Spleen (tissue), 11 donors: ENCODE data around the gene MACROD2. TPM values are rescaled to one million over a fixed set of nuclear protein-coding genes. Genes with fewer than 3 reads are reported as not detected.

Experiments
- DNase-seq: peaks from one replicate; pipeline ENCODE4 v3.0.0-alpha.2; 2020
- H3K27ac ChIP-seq, 8 donors: fragments of 200-600 bp; sonication (generic) in 7 of 8; 1 replicate in 4 of 8; 2 replicates in 4 of 8; pipeline versions ENCODE4 v1.5.0 to v1.8.0; 2016 to 2021; ENCODE audit warnings: inconsistent platforms in 4 of 8, mild to moderate bottlenecking in 4 of 8, moderate library complexity in 1 of 8
- H3K27me3 ChIP-seq, 7 donors: fragments of 200-600 bp; sonication (generic) in 6 of 7; replicated peaks in 1 of 7; 1 replicate in 4 of 7; 2 replicates in 3 of 7; pipeline versions ENCODE4 v1.5.0 to v1.8.0; 2016 to 2021; ENCODE audit warnings: inconsistent platforms in 3 of 7, mild to moderate bottlenecking in 1 of 7
- H3K36me3 ChIP-seq, 6 donors: fragments of 200-600 bp; sonication (generic) in 5 of 6; 1 replicate in 4 of 6; 2 replicates in 2 of 6; pipeline versions ENCODE4 v1.5.0 to v1.8.0; 2016 to 2021; ENCODE audit warnings: inconsistent platforms in 2 of 6
- H3K4me1 ChIP-seq, 6 donors: fragments of 200-600 bp; sonication (generic) in 5 of 6; 1 replicate in 3 of 6; 2 replicates in 3 of 6; pipeline versions ENCODE4 v1.5.0 to v1.8.0; 2016 to 2021; ENCODE audit warnings: inconsistent platforms in 3 of 6
- H3K4me3 ChIP-seq, 8 donors: fragments of 200-600 bp; sonication (generic) in 7 of 8; 1 replicate in 4 of 8; 2 replicates in 4 of 8; pipeline versions ENCODE4 v1.5.0 to v1.8.0; 2016 to 2021; ENCODE audit warnings: inconsistent platforms in 4 of 8, mild to moderate bottlenecking in 4 of 8, moderate library complexity in 2 of 8
- H3K9me3 ChIP-seq, 8 donors: fragments of 200-600 bp; sonication (generic) in 7 of 8; 1 replicate in 4 of 8; 2 replicates in 4 of 8; pipeline versions ENCODE4 v1.5.0 to v1.8.0; 2016 to 2021; ENCODE audit warnings: inconsistent platforms in 4 of 8
- POLR2A ChIP-seq, 3 donors: fragments of 450-650 bp; IDR thresholded peaks; one replicate each; pipeline ENCODE4 v1.5.1; 2017; ENCODE audit warnings: antibody characterized with exemption in 3 of 3, mild to moderate bottlenecking in 1 of 3
- POLR2AphosphoS5 ChIP-seq, 3 donors: sonication (generic); formaldehyde crosslinking; IDR thresholded peaks; one replicate each; pipeline ENCODE4 v1.5.1; 2017; ENCODE audit warnings: antibody characterized with exemption in 3 of 3
- WGBS, 5 donors: extraction: QIAGEN DNeasy Blood & Tissue Kit in 3 of 5; methylation state at CpG; one replicate each; pipeline versions ENCODE4 v1.1.5 to v1.1.7; 2013 to 2018; 5-methylcytosine and 5-hydroxymethylcytosine counted together
- intact Hi-C: fragments of 100-400 bp; cut with DNase I; formaldehyde crosslinking; loops from one replicate; pipeline ENCODE4 v1.15.0; 2023; ENCODE audit warnings: low total_unique reads
- polyA plus RNA-seq, 3 donors: library from polyadenylated mRNA; stranded (reverse); fragments of 200-250 nt; gene quantifications; one replicate each; pipeline ENCODE4 v1.2.1, GENCODE V29; 2013
- total RNA-seq, 7 donors: library from RNA; depleted of rRNA in 3 of 7; stranded (reverse); fragments of >200 nt in 3 of 7; fragmentation: NEBNext Ultra II Directional in 4 of 7; extraction: Animal tissue kit (Norgen Biotek cat#: 25700) in 4 of 7; gene quantifications; one replicate each; pipeline versions ENCODE4 v1.1.0 to v1.2.1, GENCODE V29; 2016 to 2021
- TF ChIP-seq, protein P1 (sequence below), 11 experiments: fragments of 200-600 bp in 7 of 11; fragments of 450-650 bp in 4 of 11; sonication (generic) in 4 of 11; IDR thresholded peaks in 8 of 11; conservative IDR thresholded peaks in 3 of 11; 1 replicate in 7 of 11; 2 replicates in 4 of 11; pipeline versions ENCODE4 v1.4.0 to v1.8.0; 2016 to 2021; ENCODE audit warnings: antibody characterized with exemption in 11 of 11, inconsistent platforms in 4 of 11, mild to moderate bottlenecking in 1 of 11
- donor health status: healthy with polysubstance abuse.
- donor health status: DM: no; HTN: no; CAD: no; lungs with moderate emphysema.
- donor health status: DM: no; HTN: no; CAD: no.
- donor health status: Bipolar disorder and iron deficiency.
- donor health status: healthy.
- donor health status: DM: no; HTN: no; CAD: no.
- donor health status: DM: yes; HTN: yes; CAD: no.

The MACROD2 gene
- total and polyA plus RNA-seq, 10 donors: 1.5 to 4.7 (median 3.4) TPM

DNA sequence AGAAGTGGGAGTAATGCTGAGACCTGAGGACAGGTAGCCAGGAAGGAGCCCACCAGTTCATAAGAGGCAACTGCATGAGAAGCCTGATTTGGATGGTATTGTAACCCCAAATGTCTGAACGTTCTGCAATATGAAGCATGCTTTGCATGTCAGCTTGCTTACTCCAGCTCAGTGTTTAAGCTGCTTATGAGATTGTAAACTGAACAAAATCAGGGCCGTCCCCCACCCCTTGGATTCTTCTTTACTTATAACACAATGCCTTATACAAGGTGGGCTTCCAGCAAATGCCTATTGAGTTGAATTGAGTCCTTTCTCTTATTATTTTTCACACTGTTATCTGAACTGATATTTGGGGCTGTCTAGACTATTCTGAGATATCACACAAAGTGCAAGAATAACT, 1816.6 kb downstream of the MACROD2 start:
- H3K27ac ChIP-seq: no peak overlapping the region
- TF ChIP-seq, protein P1, sequence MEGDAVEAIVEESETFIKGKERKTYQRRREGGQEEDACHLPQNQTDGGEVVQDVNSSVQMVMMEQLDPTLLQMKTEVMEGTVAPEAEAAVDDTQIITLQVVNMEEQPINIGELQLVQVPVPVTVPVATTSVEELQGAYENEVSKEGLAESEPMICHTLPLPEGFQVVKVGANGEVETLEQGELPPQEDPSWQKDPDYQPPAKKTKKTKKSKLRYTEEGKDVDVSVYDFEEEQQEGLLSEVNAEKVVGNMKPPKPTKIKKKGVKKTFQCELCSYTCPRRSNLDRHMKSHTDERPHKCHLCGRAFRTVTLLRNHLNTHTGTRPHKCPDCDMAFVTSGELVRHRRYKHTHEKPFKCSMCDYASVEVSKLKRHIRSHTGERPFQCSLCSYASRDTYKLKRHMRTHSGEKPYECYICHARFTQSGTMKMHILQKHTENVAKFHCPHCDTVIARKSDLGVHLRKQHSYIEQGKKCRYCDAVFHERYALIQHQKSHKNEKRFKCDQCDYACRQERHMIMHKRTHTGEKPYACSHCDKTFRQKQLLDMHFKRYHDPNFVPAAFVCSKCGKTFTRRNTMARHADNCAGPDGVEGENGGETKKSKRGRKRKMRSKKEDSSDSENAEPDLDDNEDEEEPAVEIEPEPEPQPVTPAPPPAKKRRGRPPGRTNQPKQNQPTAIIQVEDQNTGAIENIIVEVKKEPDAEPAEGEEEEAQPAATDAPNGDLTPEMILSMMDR (IDR thresholded peaks at IDR 0.05 in 8 of 11, conservative IDR thresholded peaks at IDR 0.05 in 3 of 11): no peak
- TF ChIP-seq POLR2A (IDR thresholded peaks at IDR 0.05) (no peak), POLR2AphosphoS5 (IDR thresholded peaks at IDR 0.05) (no peak)
- H3K27me3 ChIP-seq: no peaks in the 10 kb centered on the region
- H3K36me3 ChIP-seq: no peaks in the 10 kb centered on the region
- DNase-seq: no peak
- WGBS, 5 donors: 58 to 79% (median 71%) methylated on average over 2 of the region's 2 CpGs
- H3K4me1 ChIP-seq: peaks cover 0 to 11% (median 0%) of the 10 kb centered on the region in 6 donors
- H3K9me3 ChIP-seq: peaks cover 0 to 6% (median 0%) of the 10 kb centered on the region in 8 donors
- intact Hi-C loops: no loop called here
- no peak overlapping the region for H3K4me3 ChIP-seq

- Histone ChIP-seq H3K4me3 (no peak overlapping the region), H3K27ac (no peak overlapping the region), H3K27me3 (no peaks in the 10 kb centered on the region), H3K9me3 (peaks cover 0 to 6% (median 0%) of the 10 kb centered on the region in 8 donors), H3K4me1 (peaks cover 0 to 5% (median 0%) of the 10 kb centered on the region in 6 donors), H3K36me3 (no peaks in the 10 kb centered on the region)
- TF ChIP-seq POLR2AphosphoS5 (IDR thresholded peaks at IDR 0.05) (no peak), POLR2A (IDR thresholded peaks at IDR 0.05) (no peak)
- TF ChIP-seq, protein P1 (IDR thresholded peaks at IDR 0.05 in 8 of 11, conservative IDR thresholded peaks at IDR 0.05 in 3 of 11): no peak
- 68 to 84% (median 74%) methylated on average over 1 of the region's 1 CpG for WGBS, 5 donors
- intact Hi-C loops: no loop called here
- no peak for DNase-seq
Observed at GRCh38 chr20:15812696-15813095, 1817.4 kb downstream of the MACROD2 start.

GRCh38 chr20:15814360-15814759, 1819.0 kb downstream of the MACROD2 start:
- H3K27ac ChIP-seq: no peak overlapping the region
- intact Hi-C loops: no loop called here
- TF ChIP-seq POLR2AphosphoS5 (IDR thresholded peaks at IDR 0.05): no peak
- TF ChIP-seq POLR2A (IDR thresholded peaks at IDR 0.05): no peak
- TF ChIP-seq, protein P1 (IDR thresholded peaks at IDR 0.05 in 8 of 11, conservative IDR thresholded peaks at IDR 0.05 in 3 of 11): no peak

GRCh38 chr20:15814911-15815310, 1819.6 kb downstream of the MACROD2 start:
- WGBS, 5 donors: 52 to 80% (median 71%) methylated on average over 2 of the region's 2 CpGs
- intact Hi-C loops: no loop called here
- TF ChIP-seq, protein P1 (IDR thresholded peaks at IDR 0.05 in 8 of 11, conservative IDR thresholded peaks at IDR 0.05 in 3 of 11): no peak
- TF ChIP-seq POLR2AphosphoS5 (IDR thresholded peaks at IDR 0.05): no peak
- no peak for TF ChIP-seq POLR2A (IDR thresholded peaks at IDR 0.05)

More at GRCh38 chr20:15814360-15814759, 1819.0 kb downstream of the MACROD2 start:
- Histone ChIP-seq H3K4me3 (no peak overlapping the region), H3K9me3 (peaks cover 0 to 3% (median 0%) of the 10 kb centered on the region in 8 donors), H3K36me3 (no peaks in the 10 kb centered on the region), H3K4me1 (no peaks in the 10 kb centered on the region), H3K27me3 (no peaks in the 10 kb centered on the region)
- no peak for DNase-seq

More at GRCh38 chr20:15814911-15815310, 1819.6 kb downstream of the MACROD2 start:
- DNase-seq: no peak
- Histone ChIP-seq H3K36me3 (no peaks in the 10 kb centered on the region), H3K9me3 (peaks cover 0 to 3% (median 0%) of the 10 kb centered on the region in 8 donors), H3K27ac (no peak overlapping the region), H3K27me3 (no peaks in the 10 kb centered on the region), H3K4me1 (no peaks in the 10 kb centered on the region), H3K4me3 (no peak overlapping the region)
